Stimulated activated naive CD4-positive, alpha-beta T cell treated with Interleukin-2 at 50 U/mL for 16 hours (primary cell): ENCODE data around the gene ECT2L.

ENCODE experiments used
- DNase-seq: peaks from one replicate; lab custom pipeline; 2025; lab: John Stamatoyannopoulos, UW

ECT2L gene

GRCh38 chr6:138862456-138862855 is 66.6 kb downstream of the ECT2L start:
- no peak for DNase-seq

GRCh38 chr6:138863321-138863720 is 67.4 kb downstream of the ECT2L start:
- DNase-seq: no peak

GRCh38 chr6:138864343-138864890 is 68.5 kb downstream of the ECT2L start:
- no peak for DNase-seq

GRCh38 chr6:138865480-138866109 is 69.7 kb downstream of the ECT2L start:
- no peak for DNase-seq

GRCh38 chr6:138868181-138868580 is 72.3 kb downstream of the ECT2L start:
- no peak for DNase-seq

GRCh38 chr6:138869398-138869797 is 73.5 kb downstream of the ECT2L start:
- no peak for DNase-seq

- no peak for DNase-seq
These were observed 77.3 kb downstream of the ECT2L start for GRCh38 chr6:138873191-138873590.

- no peak for DNase-seq
These were observed 86.6 kb downstream of the ECT2L start for GRCh38 chr6:138882369-138883017.

- DNase-seq: no peak
These were observed 89.4 kb downstream of the ECT2L start for GRCh38 chr6:138885156-138885819.

GRCh38 chr6:138891255-138891986 is 95.5 kb downstream of the ECT2L start:
- no peak for DNase-seq

GRCh38 chr6:138896104-138896756 is 100.3 kb downstream of the ECT2L start:
- DNase-seq: no peak

GRCh38 chr6:138897031-138897430 is 101.1 kb downstream of the ECT2L start:
- no peak for DNase-seq

- no peak for DNase-seq
These were observed 111.3 kb downstream of the ECT2L start for GRCh38 chr6:138907167-138907566.

GRCh38 chr6:138909511-138909910 is 113.6 kb downstream of the ECT2L start:
- DNase-seq: no peak

- DNase-seq: no peak
These were observed 114.1 kb downstream of the ECT2L start for GRCh38 chr6:138909975-138910374.

GRCh38 chr6:138912308-138912707 is 116.4 kb downstream of the ECT2L start:
- no peak for DNase-seq

GRCh38 chr6:138914701-138915100 is 118.8 kb downstream of the ECT2L start:
- DNase-seq: no peak

- no peak for DNase-seq
These were observed 125.0 kb downstream of the ECT2L start for GRCh38 chr6:138920906-138921305.

GRCh38 chr6:138923561-138923960 is 127.7 kb downstream of the ECT2L start:
- DNase-seq: no peak

- DNase-seq: no peak
These were observed 129.9 kb downstream of the ECT2L start for GRCh38 chr6:138925806-138926205.

GRCh38 chr6:138926579-138926978 is 130.7 kb downstream of the ECT2L start:
- DNase-seq: no peak

GRCh38 chr6:138931660-138932059 is 135.8 kb downstream of the ECT2L start:
- no peak for DNase-seq
